CD14-positive monocyte (primary cell): ENCODE results near the gene PLBD2. TPM values are rescaled to one million over a fixed set of nuclear protein-coding genes. Genes with fewer than 3 reads are reported as not detected.

Source experiments
- DNase-seq, 3 donors: peaks; one replicate each; pipeline ENCODE4 v3.0.0-alpha.2; 2011 to 2022
- H2AFZ ChIP-seq: 2 replicates; pipeline ENCODE4 v1.6.0; 2012; ENCODE audit warnings: mild to moderate bottlenecking, low read depth, low read length, inconsistent platforms; ENCODE audit not compliant: insufficient read depth, poor library complexity, severe bottlenecking
- H3K27ac ChIP-seq, 2 donors: 1 replicate in 1 of 2; 2 replicates in 1 of 2; pipeline ENCODE4 v1.5.1; 2012 to 2013; ENCODE audit warnings: low read length in 2 of 2, control low read depth in 1 of 2, inconsistent platforms in 1 of 2, low read depth in 1 of 2, mild to moderate bottlenecking in 1 of 2
- H3K27me3 ChIP-seq, 2 donors: one replicate each; pipeline versions ENCODE4 v1.6.0 to v1.6.1; 2011 to 2013; ENCODE audit warnings: low read length in 2 of 2; ENCODE audit not compliant: control insufficient read depth in 2 of 2, insufficient read depth in 2 of 2
- H3K36me3 ChIP-seq, 2 donors: replicated peaks in 1 of 2; 1 replicate in 1 of 2; 2 replicates in 1 of 2; pipeline versions ENCODE4 v1.5.1 to v1.6.1; 2012 to 2013; ENCODE audit warnings: low read length in 2 of 2, control low read depth in 1 of 2, inconsistent platforms in 1 of 2, mild to moderate bottlenecking in 1 of 2; ENCODE audit not compliant: insufficient read depth in 2 of 2, control insufficient read depth in 1 of 2
- H3K4me1 ChIP-seq, 2 donors: 1 replicate in 1 of 2; 2 replicates in 1 of 2; pipeline versions ENCODE4 v1.5.1 to v1.6.1; 2012 to 2013; ENCODE audit warnings: low read length in 2 of 2, control low read depth in 1 of 2, inconsistent platforms in 1 of 2, mild to moderate bottlenecking in 1 of 2, moderate library complexity in 1 of 2; ENCODE audit not compliant: insufficient read depth in 2 of 2, control insufficient read depth in 1 of 2
- H3K4me2 ChIP-seq: replicated peaks from 2 replicates; pipeline ENCODE3; 2012; ENCODE audit warnings: low read length, moderate library complexity, mild to moderate bottlenecking; ENCODE audit not compliant: poor library complexity, severe bottlenecking; ENCODE audit errors: extremely low read depth
- H3K4me3 ChIP-seq, 3 experiments: fragments of 200-600 bp in 1 of 3; sonication (generic) in 1 of 3; replicated peaks in 1 of 3; 1 replicate in 2 of 3; 2 replicates in 1 of 3; pipeline ENCODE4 v1.5.1; 2011 to 2013; ENCODE audit warnings: low read length in 3 of 3, mild to moderate bottlenecking in 3 of 3, control low read depth in 2 of 3, low read depth in 2 of 3, inconsistent platforms in 1 of 3, moderate library complexity in 1 of 3
- H3K79me2 ChIP-seq: 2 replicates; pipeline ENCODE4 v1.6.0; 2012; ENCODE audit warnings: mild to moderate bottlenecking, control low read depth, inconsistent platforms, low read length, moderate library complexity; ENCODE audit not compliant: insufficient read depth
- H3K9ac ChIP-seq: 2 replicates; pipeline ENCODE4 v1.6.0; 2017; ENCODE audit warnings: low read length, mild to moderate bottlenecking; ENCODE audit not compliant: insufficient read depth, poor library complexity, severe bottlenecking
- H3K9me3 ChIP-seq, 2 donors: replicated peaks in 1 of 2; 1 replicate in 1 of 2; 2 replicates in 1 of 2; pipeline versions ENCODE4 v1.5.1 to v1.6.1; 2012 to 2013; ENCODE audit warnings: low read length in 2 of 2, control low read depth in 1 of 2; ENCODE audit not compliant: control insufficient read depth in 1 of 2, insufficient read depth in 1 of 2
- H4K20me1 ChIP-seq: 2 replicates; pipeline ENCODE4 v1.6.0; 2012; ENCODE audit warnings: mild to moderate bottlenecking, low read length, control low read depth, moderate library complexity; ENCODE audit not compliant: insufficient read depth
- H3K27ac Mint-ChIP-seq, 7 donors: one replicate each; pipeline ENCODE4 v1.8.0; 2020; ENCODE audit warnings: mild to moderate bottlenecking in 7 of 7, mixed read lengths in 7 of 7, moderate library complexity in 6 of 7, inconsistent platforms in 2 of 7
- H3K27me3 Mint-ChIP-seq, 3 donors: one replicate each; pipeline ENCODE4 v1.8.0; 2021 to 2022; ENCODE audit warnings: low read depth in 3 of 3, mild to moderate bottlenecking in 3 of 3, mixed read lengths in 3 of 3, moderate library complexity in 3 of 3, inconsistent platforms in 1 of 3
- H3K36me3 Mint-ChIP-seq, 2 donors: one replicate each; pipeline ENCODE4 v1.8.0; 2020; ENCODE audit warnings: mixed read lengths in 2 of 2, inconsistent platforms in 1 of 2, mild to moderate bottlenecking in 1 of 2
- H3K4me1 Mint-ChIP-seq: one replicate; pipeline ENCODE4 v1.8.0; 2020; ENCODE audit warnings: mild to moderate bottlenecking, mixed read lengths
- H3K4me3 Mint-ChIP-seq, 2 donors: one replicate each; pipeline ENCODE4 v1.8.0; 2020; ENCODE audit warnings: mild to moderate bottlenecking in 2 of 2, mixed read lengths in 2 of 2, moderate library complexity in 1 of 2
- H3K9me3 Mint-ChIP-seq, 7 donors: one replicate each; pipeline ENCODE4 v1.8.0; 2020 to 2022; ENCODE audit warnings: mixed read lengths in 7 of 7, mild to moderate bottlenecking in 6 of 7, moderate library complexity in 6 of 7, inconsistent platforms in 2 of 7
- WGBS: methylation state at CpG from one replicate; pipeline ENCODE4 v1.1.5; 2013; ENCODE audit warnings: missing lambda C conversion rate; ENCODE audit not compliant: insufficient coverage; 5-methylcytosine and 5-hydroxymethylcytosine counted together
- intact Hi-C, 2 donors: fragments of 100-400 bp; cut with micrococcal nuclease; formaldehyde crosslinking; loops; one replicate each; pipeline versions ENCODE4 v1.15.0 to v1.15.1; 2023
- polyA plus RNA-seq, 3 donors: library from polyadenylated mRNA; depleted of rRNA in 1 of 3; unstranded in 2 of 3; stranded (reverse) in 1 of 3; fragments of 300-500 nt in 2 of 3; fragments of >200 nt in 1 of 3; fragmentation: Illumina TruSeq in 2 of 3; gene quantifications; 1 replicate in 2 of 3; 2 replicates in 1 of 3; pipeline ENCODE4 v1.2.3, GENCODE V29; 2012 to 2021
- TF ChIP-seq, protein P1 (sequence below): fragments of 200-600 bp; IDR thresholded peaks from one replicate; pipeline ENCODE4 v1.8.0; 2022; ENCODE audit warnings: antibody characterized with exemption, mild to moderate bottlenecking

PLBD2 gene
- polyA plus RNA-seq, 3 donors, result 8.5 to 12.4 (median 8.8) TPM

DNA sequence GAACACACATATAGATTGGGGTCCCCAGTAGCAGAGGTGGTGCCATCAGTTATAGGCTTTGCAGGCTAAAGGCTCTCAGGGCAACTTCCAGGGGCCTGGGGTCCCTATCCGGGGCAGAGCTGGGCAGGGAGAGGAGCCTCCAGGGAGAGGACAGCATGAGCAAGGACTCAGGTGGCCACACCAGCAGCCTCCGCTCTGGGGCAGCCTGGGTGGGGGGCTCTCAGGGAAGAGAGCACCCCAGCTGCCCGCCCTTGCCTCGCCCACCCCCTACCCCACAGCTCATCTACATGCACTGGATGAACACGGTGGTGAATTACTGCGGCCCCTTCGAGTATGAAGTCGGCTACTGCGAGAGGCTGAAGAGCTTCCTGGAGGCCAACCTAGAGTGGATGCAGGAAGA, 14.0 kb downstream of the PLBD2 start:
- TF ChIP-seq, protein P1, sequence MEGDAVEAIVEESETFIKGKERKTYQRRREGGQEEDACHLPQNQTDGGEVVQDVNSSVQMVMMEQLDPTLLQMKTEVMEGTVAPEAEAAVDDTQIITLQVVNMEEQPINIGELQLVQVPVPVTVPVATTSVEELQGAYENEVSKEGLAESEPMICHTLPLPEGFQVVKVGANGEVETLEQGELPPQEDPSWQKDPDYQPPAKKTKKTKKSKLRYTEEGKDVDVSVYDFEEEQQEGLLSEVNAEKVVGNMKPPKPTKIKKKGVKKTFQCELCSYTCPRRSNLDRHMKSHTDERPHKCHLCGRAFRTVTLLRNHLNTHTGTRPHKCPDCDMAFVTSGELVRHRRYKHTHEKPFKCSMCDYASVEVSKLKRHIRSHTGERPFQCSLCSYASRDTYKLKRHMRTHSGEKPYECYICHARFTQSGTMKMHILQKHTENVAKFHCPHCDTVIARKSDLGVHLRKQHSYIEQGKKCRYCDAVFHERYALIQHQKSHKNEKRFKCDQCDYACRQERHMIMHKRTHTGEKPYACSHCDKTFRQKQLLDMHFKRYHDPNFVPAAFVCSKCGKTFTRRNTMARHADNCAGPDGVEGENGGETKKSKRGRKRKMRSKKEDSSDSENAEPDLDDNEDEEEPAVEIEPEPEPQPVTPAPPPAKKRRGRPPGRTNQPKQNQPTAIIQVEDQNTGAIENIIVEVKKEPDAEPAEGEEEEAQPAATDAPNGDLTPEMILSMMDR, result no peak
- Mint-ChIP-seq H3K4me3 (no peak overlapping the region), H3K27ac (no peak overlapping the region), H3K27me3 (no peaks in the 10 kb centered on the region), H3K4me1 (peaks cover 30% of the 10 kb centered on the region), H3K36me3 (peaks cover 54 to 63% of the 10 kb centered on the region in 2 donors), H3K9me3 (peaks cover 0 to 1% (median 0%) of the 10 kb centered on the region in 7 donors)
- no peak overlapping the region for H3K4me3 ChIP-seq
- H3K4me2 ChIP-seq, result no peak overlapping the region
- peaks cover 29 to 49% of the 10 kb centered on the region in 2 donors for H3K36me3 ChIP-seq
- no peak overlapping the region for H3K27ac ChIP-seq
- peaks cover 8% of the 10 kb centered on the region for H4K20me1 ChIP-seq
- no peak overlapping the region for H3K9ac ChIP-seq
- no peaks in the 10 kb centered on the region for H3K79me2 ChIP-seq
- H3K9me3 ChIP-seq, result no peaks in the 10 kb centered on the region
- WGBS, result 96% methylated on average over 5 of the region's 9 CpGs
- H2AFZ ChIP-seq, result no peak overlapping the region
- intact Hi-C loops, result no loop called here
- H3K27me3 ChIP-seq, result no peaks in the 10 kb centered on the region
- peaks cover 11 to 14% of the 10 kb centered on the region in 2 donors for H3K4me1 ChIP-seq
- DNase-seq, result no peak

DNA sequence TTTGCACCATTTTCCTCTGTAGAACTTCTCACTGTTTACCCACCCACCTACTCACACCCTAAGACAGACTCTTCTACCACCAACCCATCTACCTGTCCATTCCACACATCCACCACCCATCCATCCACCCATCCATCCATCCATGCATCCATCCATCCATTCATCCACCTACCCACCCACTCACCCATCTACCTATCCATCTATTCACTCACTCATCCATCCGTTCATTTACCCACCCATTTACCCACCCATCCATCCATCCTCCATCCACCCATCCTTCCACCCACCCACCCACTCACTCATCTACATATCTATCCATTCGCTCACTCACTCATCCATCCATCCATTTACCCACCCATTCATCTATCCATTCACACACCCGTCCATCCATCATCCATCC, 15.1 kb downstream of the PLBD2 start:
- H3K27ac Mint-ChIP-seq, result no peak overlapping the region

More for the DNA sequence above, 15.1 kb downstream of the PLBD2 start:
- H3K27me3 Mint-ChIP-seq, result no peaks in the 10 kb centered on the region
- Histone ChIP-seq H3K79me2 (no peaks in the 10 kb centered on the region), H4K20me1 (peaks cover 8% of the 10 kb centered on the region), H3K4me2 (no peak overlapping the region), H3K27ac (no peak overlapping the region), H3K36me3 (peaks cover 35 to 57% of the 10 kb centered on the region in 2 donors), H2AFZ (no peak overlapping the region), H3K4me1 (peaks cover 11 to 14% of the 10 kb centered on the region in 2 donors), H3K4me3 (no peak overlapping the region), H3K9me3 (no peaks in the 10 kb centered on the region), H3K27me3 (no peaks in the 10 kb centered on the region), H3K9ac (no peak overlapping the region)
- DNase-seq, result no peak
- H3K36me3 Mint-ChIP-seq, result peaks cover 55 to 68% of the 10 kb centered on the region in 2 donors
- TF ChIP-seq, protein P1, result no peak
- intact Hi-C loops, result no loop called here
- WGBS, result 100% methylated on average over 3 of the region's 3 CpGs
- H3K4me3 Mint-ChIP-seq, result no peak overlapping the region
- H3K9me3 Mint-ChIP-seq, result no peaks in the 10 kb centered on the region
- H3K4me1 Mint-ChIP-seq, result peaks cover 26% of the 10 kb centered on the region
